HG03354 (cell line): ENCODE results near the gene SAFB.

Source experiments
- ATAC-seq: cut with Tn5 transposase; IDR thresholded peaks from one replicate; pipeline ENCODE4 v1.9.1; 2021; ENCODE audit warnings: mild to moderate bottlenecking; ENCODE audit not compliant: unreplicated experiment, poor library complexity, severe bottlenecking

Gene SAFB

DNA sequence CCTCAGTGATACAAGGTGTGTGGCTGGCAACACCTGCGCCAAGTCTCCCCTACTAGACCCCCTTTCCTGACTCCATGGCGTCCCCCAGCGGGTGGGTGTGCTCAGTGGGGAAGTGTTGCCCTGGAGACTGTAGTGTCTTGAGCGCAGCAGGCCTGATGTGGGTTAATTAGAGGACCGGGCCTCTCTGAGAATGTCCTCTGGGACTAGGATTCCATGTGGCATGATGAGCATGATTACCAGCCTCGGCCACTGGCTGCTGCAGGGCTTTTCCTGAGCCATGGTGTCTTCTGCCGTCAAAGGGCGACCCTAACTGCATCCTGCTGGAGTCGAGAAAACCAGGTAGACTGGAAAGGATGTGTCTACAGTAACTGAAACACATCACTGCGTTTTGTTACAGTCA, 29.4 kb downstream of the SAFB start:
- ATAC-seq = no peak

DNA sequence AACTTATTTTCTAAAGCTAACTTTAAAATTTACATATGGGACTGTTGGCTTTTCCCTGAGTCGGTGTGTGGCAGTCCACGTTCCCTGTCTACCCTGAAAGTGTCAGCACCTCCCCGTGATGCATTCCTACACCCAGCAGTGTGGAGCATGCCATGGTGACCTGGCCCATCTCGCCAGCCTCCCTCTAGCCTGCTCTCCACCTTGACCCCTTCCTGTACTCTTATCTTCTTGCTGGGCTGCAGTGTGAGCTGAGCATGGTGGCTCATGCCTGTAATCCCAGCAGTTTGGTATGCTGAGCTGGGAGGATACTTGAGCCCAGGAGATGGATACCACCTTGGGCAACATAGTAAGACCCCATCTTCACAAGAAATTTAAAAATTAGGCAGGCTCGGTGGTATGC, 32.0 kb downstream of the SAFB start:
- no peak for ATAC-seq

DNA sequence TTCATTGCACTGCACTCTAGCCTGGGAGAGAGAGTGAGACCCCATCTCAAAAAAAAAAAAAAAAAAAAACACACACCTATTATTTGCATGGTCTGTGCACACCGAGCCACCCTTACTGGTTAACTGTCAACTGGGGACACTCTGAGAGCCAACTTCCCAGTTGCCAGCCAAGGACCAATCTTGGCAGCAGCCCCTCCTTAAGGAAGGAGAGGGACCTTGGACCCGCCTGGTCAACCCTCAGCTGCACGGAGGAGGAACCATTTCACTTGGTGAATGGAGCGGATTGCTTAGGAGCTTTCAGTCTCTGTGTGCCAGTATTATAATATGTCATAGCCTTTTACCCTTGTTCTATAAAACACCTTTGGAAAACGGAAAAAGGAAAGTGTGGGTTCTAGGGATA, 32.5 kb downstream of the SAFB start:
- no peak for ATAC-seq

DNA sequence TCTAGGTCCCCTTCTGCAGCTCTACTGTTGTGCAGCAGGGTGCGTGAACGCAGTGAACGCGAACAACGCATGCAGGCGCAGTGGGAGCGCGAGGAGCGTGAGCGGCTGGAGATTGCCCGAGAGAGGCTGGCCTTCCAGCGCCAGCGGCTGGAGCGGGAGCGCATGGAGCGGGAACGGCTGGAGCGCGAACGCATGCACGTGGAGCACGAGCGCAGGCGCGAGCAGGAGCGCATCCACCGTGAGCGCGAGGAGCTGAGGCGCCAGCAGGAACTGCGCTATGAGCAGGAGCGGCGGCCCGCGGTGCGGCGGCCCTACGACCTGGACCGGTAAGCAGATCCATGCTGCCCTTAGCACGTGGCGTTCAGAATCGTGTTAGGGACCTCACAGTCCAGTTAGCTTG, 38.6 kb downstream of the SAFB start:
- ATAC-seq = no peak

DNA sequence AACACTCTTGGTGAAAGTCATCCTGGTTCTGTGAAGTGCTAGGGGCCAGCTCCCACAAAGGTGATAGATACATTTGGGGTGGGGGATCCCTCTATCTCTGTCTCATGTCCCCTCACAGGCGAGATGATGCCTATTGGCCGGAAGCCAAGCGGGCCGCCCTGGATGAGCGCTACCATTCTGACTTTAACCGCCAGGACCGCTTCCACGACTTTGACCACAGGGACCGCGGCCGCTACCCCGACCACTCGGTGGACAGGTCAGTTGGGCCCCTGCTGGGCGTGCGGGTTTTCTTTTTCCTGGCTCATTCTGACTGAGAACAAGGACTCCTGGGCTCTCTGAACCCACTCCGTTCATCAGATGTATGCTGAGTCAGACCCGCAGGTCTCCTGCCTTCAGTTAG, 41.0 kb downstream of the SAFB start:
- ATAC-seq = no peak

DNA sequence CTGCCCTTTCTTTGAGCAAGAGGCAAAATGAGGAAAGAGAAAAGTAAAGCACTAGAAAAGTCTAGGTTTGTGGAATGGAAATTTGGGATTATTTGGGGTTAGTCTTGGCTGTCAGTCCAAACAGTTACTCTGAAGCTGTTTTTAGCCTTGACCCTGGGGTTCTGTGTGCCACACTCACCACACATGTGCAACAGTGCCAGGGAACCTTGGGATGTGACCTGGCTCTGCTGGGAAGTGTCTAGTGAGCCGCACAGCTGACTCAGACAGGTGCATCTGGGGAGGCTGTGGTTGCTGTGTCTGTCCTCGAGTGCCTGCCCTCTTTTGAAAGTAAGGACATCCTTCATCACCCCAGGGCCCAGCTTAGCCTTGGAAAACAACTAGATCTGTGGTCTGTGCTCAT, 41.6 kb downstream of the SAFB start:
- ATAC-seq = no peak

DNA sequence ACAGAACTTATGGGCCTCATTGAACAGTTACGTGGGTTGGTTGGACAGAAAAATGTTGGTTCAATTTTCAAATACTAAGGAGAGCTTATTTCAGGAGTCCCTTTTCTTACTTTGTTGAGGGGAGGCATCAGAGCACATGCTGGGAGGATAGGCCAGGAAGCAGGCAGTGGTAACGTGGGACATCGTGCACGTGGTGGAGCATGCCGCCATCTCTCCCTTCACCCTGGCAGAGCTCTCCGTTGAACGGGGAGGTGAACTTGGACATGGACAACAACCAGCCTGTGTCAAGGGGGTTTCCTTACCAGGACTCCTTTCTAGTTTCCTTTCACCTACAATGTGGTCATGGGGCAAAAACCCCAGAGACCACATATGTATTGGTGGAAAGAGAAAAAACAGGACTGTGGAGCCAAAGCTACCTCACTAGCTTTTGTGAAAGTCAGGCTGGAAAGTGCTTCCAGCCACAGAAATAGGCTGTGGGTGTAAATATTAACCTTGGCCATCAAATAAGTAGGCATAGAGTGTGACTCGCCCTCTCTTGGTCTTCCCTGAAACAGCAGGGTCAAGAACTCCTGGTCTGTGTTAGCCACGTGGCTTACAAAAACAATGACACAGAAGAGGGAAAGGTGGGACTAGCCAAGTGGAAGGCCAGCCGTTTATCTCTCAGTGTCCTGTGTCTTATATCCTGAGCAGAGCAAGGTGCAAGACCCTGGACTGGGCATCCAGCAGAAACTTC, 43.1 kb downstream of the SAFB start:
- no peak for ATAC-seq

DNA sequence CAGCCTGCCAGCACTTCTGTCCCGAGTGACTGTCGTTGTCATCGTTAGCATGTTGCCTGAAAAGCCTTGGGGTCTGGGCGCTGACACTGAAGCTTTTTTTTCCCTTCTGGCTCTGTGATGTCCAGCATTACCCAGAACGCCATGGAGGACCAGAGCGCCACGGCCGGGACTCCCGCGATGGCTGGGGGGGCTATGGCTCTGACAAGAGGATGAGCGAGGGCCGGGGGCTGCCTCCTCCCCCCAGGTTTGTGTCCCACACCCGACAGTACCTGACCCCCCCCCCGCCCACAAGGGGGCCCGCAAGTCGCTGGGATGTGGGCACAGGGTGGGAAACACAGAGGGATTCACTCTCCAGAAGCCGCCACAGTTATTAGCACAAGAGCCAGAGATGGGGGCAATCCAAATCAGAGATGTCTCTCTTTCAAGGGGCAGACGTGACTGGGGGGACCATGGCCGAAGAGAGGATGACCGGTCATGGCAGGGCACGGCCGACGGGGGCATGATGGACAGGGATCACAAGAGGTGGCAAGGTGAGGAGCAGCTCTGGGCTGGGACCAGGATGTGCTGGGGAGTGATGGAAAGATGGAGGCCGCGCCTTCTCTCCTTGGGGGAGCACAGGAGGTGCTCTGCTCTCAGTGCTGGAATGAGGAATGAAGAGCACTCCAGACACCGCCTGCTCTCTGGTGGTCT, 44.2 kb downstream of the SAFB start:
- ATAC-seq = no peak

DNA sequence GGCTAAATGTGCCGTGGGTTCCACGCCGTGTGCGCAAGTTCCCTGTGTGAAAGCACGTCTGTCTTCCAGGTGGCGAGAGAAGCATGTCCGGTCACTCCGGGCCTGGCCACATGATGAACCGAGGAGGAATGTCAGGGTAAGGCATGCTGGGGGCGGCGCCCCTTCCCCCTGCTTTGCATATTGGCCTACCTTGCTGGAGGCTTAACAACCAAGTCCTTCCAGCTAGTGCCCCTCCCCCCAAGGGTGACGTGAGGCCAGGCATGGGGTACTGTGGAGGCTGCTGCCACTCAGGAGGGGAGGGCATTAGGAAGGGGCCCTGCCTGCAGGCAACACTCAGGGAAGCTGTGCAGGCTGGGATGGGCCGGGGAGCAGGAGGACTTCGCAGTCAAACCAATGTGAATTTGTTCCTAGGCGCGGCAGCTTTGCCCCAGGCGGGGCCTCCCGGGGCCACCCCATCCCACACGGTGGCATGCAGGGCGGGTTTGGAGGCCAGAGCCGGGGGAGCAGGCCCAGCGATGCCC, 44.9 kb downstream of the SAFB start:
- no peak for ATAC-seq

DNA sequence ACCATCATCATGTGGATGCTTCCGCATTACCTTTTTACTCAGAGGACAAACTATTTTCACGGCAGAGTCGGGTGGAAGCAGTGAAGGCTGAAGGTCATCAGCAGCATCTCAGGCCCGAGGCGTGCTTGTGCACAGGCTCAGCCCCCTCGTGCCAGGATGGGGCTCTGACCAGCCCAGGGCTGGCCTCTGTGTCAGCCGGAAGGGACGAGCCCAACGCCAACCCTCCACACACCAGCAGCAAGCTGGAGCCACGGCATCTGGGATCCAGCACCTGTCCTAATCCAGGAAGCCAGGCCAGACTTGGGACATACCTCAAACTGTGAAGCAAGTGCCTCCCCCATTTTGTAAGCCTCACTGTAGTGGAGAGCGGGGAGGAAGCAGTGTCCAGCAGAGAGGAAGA, 46.3 kb downstream of the SAFB start:
- no peak for ATAC-seq

DNA sequence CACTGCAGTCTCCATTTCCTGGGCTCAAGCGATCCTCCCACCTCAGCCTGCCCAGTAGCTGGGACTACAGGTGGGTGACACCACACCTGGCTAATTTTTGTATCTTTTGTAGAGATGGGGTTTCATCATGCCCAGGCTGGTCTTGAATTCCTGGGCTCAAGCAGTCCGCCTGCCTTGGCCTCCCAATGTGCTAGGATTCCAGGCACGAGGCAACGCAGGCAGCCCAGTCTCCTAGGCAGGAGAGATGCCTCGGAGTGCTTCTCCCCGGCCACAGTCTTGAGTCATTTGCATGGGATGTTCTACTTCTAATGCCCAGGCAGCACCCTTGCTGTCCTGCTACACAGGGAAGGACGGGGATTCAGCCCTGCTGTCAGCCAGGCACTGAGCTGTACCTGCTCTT, 48.7 kb downstream of the SAFB start:
- ATAC-seq = no peak

DNA sequence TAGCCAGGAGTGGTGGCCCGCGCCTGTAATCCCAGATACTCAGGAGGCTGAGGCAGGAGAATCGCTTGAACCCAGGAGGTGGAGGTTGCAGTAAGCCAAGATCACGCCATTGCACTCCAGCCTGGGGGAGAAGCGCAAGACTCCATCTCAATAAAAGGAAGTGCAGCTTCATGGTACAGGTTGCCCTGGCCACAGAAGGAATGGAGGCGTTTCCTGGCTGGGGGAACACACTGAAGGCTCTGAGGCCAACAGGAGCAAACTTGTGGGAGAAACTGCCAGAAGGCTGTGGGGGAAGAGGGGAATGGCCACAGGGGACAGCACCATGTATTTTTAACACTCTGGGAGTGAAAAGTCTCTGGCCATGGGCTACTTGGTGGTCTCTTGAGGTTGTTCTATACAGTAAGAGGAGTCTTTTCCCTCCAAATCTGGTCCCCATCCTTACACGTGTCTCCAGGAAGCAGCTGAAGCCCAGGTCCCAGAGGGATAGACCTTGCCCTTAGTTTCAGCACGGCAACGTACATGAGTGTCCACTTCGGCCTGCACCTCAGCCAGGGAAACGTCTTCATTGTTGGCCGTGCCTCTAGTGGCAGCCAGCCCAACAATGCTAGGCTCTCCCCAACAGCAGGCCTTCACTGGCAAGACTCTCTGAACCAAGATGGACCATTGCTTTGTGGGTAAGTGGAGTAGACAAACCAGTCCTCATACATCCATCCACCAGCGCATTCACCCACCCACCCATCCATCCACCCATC, 50.0 kb downstream of the SAFB start:
- no peak for ATAC-seq

DNA sequence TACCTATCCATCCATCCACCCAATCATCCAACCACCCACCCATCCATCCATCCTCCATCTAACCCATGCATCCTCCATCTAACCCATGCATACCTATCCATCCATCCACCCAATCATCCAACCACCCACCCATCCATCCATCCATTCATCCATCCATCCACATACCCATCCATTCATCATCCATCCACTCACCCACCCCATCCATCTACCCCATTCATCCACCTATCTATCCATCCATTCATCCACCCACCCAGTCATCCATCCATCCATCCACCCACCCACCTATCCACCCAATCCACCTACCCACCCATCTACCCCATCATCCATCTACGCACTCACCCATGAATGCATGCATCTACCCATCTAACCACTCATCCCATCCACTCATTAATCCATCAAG, 50.9 kb downstream of the SAFB start:
- no peak for ATAC-seq

DNA sequence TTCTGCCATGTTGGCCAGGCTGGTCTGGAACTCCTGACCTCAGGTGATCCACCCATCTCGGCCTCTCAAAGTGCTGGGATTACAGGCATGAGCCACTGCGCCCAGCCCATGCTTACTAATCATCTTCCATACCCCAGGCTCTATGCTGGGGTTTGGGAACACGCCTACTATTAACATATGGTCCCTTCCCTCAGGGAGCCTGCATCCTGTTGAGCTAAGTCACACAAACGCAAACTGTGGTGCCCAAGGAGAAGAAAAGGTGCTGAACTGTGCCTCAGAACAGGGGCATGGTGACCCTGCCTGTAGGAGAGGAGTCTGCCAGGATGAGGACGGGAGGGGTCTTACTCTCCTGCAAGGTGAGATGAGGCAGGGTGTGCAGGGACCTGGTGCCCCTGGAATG, 51.8 kb downstream of the SAFB start:
- no peak for ATAC-seq

DNA sequence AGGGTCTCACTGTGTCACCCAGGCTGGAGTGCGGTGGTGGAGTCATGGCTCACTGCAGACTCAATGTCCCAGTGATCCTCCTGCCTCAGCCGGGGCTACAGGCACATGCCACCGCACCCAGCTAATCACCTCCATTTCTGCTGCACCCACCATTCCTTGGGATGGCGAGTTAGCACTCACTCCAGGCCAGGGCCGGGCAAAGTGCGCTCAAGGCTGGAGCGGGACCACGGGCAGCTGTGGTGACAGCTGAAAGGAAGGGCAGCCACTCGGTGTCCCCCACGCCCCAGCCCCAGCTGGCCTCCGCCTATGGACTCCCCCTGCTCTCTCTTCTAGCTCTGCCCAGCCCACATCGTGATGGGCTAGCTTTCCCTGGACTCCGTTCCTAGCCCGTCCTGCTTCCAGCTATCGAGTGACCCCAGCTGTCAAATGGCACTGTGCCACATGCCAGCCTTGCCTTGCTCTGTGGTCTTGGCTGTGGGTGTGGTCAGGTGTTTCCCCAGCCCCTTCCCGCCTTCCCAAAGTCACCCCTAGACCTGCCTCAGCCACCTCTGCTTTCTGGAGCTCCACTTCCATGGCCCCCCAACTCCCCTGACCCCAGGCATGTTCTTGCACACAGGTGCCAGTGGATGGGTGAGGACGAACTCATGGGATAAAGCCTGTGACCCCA, 53.4 kb downstream of the SAFB start:
- ATAC-seq = no peak

DNA sequence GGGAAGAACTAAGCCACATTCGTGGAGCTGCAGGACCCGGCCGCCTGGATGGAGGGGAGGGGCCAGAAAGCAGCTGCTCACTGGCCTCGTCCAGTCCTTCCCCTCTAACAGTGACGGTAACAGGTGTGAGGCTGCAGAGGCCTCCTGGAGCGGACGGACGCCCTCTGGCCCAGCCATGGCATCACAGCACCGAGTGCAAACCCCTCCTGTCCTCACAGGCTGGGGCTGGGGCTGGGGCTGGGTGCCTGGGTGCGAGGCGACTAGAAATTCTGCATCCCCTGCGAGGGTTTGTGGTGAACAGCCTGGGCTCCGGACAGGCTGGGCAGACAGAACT, 53.9 kb downstream of the SAFB start:
- ATAC-seq = no peak

DNA sequence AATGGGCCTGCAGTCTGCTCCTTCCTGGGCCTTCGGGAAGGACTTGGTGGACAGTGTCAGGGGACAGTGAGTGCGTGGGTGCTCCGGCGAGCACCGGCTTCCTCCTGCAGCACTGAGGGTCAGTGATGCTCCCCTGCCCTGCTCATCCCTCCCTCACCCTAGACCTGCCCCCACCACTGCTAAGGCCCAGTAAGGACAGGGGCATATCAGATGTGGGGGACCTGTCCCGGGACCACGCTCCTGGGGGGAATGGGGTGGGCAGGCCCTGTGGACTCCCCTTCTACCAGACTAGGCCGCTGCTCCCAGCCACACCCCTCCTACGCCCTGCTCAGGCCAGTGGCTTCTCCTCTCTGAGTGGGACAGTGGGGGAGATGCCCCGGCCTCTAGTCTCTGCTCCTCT, 54.3 kb downstream of the SAFB start:
- ATAC-seq = no peak

DNA sequence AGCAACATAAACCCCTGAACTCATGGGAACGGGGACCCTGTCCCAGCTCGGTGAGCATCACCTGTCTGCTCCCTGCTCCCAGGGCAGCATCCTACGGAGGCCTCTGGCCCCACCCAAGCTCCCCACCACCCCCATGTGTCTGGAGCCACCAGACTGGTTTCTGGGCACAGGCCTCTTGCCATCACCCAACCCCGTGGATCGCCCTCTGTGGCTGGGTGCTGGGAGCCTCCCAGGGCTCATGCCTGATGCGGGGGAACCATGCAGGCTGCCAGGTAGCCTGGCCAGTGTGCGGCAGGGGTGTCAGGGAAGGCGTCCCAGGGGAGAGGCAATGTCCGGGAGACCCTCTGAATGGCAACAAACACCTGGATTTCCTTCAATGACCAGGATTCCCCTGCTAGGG, 54.7 kb downstream of the SAFB start:
- no peak for ATAC-seq

DNA sequence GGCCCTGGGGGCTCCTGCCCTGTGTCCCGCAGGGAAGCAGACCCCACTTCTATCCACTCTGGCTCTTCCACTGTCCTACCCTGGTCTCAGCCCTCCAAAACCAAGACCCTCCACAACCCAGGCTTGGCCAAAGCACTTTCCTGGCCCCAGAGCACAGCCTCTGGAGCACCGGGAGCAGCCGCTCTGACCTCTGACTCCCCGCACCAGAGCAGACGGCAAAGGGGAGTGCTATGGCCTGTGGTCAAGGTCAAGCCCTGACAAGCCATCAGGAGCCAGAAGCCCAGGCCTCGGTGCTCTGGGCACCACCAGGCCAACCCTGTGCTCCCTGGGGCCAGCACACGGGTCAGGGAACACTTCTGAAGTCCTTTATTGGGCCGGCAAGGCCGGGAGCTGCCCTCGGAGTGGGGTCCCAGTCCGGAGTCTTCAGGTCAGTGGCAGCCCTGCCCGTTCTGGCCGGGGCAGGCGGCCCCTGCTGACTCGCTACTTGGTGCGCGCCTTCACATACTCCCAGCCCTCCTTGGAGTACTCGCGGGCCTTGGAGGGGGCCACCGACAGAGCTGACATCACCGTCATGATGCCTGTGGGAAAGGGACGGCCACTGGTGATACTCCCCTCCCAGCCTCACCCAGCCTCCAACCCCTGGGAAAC, 55.3 kb downstream of the SAFB start:
- no peak for ATAC-seq
